Astrocyte of the cerebellum (primary cell): ENCODE data around the gene TPM2.

ENCODE experiments used
- DNase-seq: peaks from one replicate; pipeline ENCODE4 v3.0.0-alpha.2; 2011; ENCODE audit warnings: low read depth
- H3K4me3 ChIP-seq: 2 replicates; pipeline ENCODE4 v1.5.1; 2011; ENCODE audit warnings: mild to moderate bottlenecking, low read depth, low read length, moderate library complexity
- CTCF ChIP-seq: IDR thresholded peaks from 2 replicates; pipeline ENCODE4 v1.5.1; 2012; ENCODE audit warnings: low read length, low read depth, moderate library complexity, mild to moderate bottlenecking; ENCODE audit errors: missing control alignments
- in situ Hi-C: cut with HindIII; loops from 2 replicates; pipeline ENCODE4 v1.10.0; 2017; ENCODE audit warnings: low sequenced_read_pairs

The TPM2 gene

GRCh38 chr9:35658137-35658967, 31.4 kb downstream of the TPM2 start, which contains the start of gene CCDC107:
Gene CCDC107, plus strand, starts transcription at chr9:35658292. Its CDS starts 88 bp downstream, at chr9:35658380.
- peak within 1 kb of the TSS; percentile 76 for H3K4me3 ChIP-seq
- TF ChIP-seq CTCF = peak; percentile 55
- in situ Hi-C loops = no loop called here
- DNase-seq = no peak

GRCh38 chr9:35657546-35658136, 32.1 kb downstream of the TPM2 start, which contains the start of gene RMRP:
Gene RMRP, minus strand, starts transcription at chr9:35658019.
- DNase-seq = peak; percentile 99
- in situ Hi-C loops = no loop called here
- peak within 1 kb of the TSS; percentile 76 for H3K4me3 ChIP-seq
- peak; percentile 13 for TF ChIP-seq CTCF

- TF ChIP-seq CTCF = no peak
- in situ Hi-C loops = no loop called here
- no peak for DNase-seq
Observed at GRCh38 chr9:35656831-35657545, 32.7 kb downstream of the TPM2 start.

DNA sequence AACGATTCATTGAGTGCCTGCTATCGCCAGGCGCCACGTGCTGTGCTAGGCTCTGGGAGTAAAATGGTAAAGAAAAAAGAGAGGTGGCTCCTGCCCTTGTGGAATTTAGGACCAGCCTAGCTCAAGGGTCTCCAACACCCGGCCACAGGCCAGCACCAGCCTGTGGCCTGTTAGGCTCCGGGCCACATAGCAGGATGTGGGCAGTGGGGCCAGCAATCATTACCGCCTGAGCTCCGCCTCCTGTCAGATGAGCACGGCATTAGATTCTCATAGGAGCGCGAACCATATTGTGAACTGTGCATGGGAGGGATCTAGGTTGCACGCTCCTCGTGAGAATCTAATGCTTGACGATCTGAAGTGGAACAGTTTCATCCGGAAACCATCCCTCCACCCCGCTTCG, 33.4 kb downstream of the TPM2 start:
- TF ChIP-seq CTCF = no peak
- no peak overlapping the region for H3K4me3 ChIP-seq
- no peak for DNase-seq
- in situ Hi-C loops = no loop called here

More at GRCh38 chr9:35656831-35657545, 32.7 kb downstream of the TPM2 start:
- peak overlapping the region; percentile 76 for H3K4me3 ChIP-seq

- no peak for DNase-seq
- in situ Hi-C loops = no loop called here
- TF ChIP-seq CTCF = no peak
- H3K4me3 ChIP-seq = no peak overlapping the region
Observed at GRCh38 chr9:35653611-35654010, 36.1 kb downstream of the TPM2 start.

- DNase-seq = no peak
- no peak for TF ChIP-seq CTCF
- H3K4me3 ChIP-seq = no peak overlapping the region
- in situ Hi-C loops = no loop called here
Observed at GRCh38 chr9:35652829-35653209, 36.9 kb downstream of the TPM2 start.
